GM21576 (cell line): ENCODE measurements around the gene BTBD3.

Experiments used
- ATAC-seq: cut with Tn5 transposase; IDR thresholded peaks from one replicate; pipeline ENCODE4 v1.9.1; 2021; ENCODE audit warnings: mild to moderate bottlenecking, moderate library complexity; ENCODE audit not compliant: unreplicated experiment

The BTBD3 gene

GRCh38 chr20:11965602-11966001, 47.9 kb downstream of the BTBD3 start:
- no peak for ATAC-seq

- no peak for ATAC-seq
Observed at GRCh38 chr20:11966186-11966585, 48.5 kb downstream of the BTBD3 start.

- no peak for ATAC-seq
Observed at GRCh38 chr20:11970243-11970836, 52.6 kb downstream of the BTBD3 start.

- no peak for ATAC-seq
Observed at GRCh38 chr20:11972478-11972877, 54.8 kb downstream of the BTBD3 start.
